Loucy (cell line): ENCODE results near the gene PROX1.

Source experiments
- H2AFZ ChIP-seq: fragments of 200-600 bp; sonication (generic); 2 replicates; pipeline ENCODE4 v1.6.0; 2016; ENCODE audit warnings: antibody characterized with exemption, mild to moderate bottlenecking, low read length, moderate library complexity
- H3F3A ChIP-seq: fragments of 200-600 bp; 2 replicates; pipeline ENCODE4 v1.6.0; 2016; ENCODE audit warnings: antibody characterized with exemption, low read depth, mild to moderate bottlenecking
- H3K27me3 ChIP-seq: fragments of 200-600 bp; sonication (generic); 2 replicates; pipeline ENCODE4 v1.6.1; 2014; ENCODE audit warnings: low read length, mild to moderate bottlenecking; ENCODE audit not compliant: insufficient read depth, poor library complexity, severe bottlenecking
- H3K36me3 ChIP-seq: fragments of 200-600 bp; sonication (generic); 2 replicates; pipeline ENCODE4 v1.6.1; 2016; ENCODE audit warnings: low read length; ENCODE audit not compliant: insufficient read depth
- H3K4me1 ChIP-seq: fragments of 200-600 bp; sonication (generic); 2 replicates; pipeline ENCODE4 v1.5.1; 2014; ENCODE audit warnings: low read length, mild to moderate bottlenecking; ENCODE audit not compliant: insufficient read depth, poor library complexity, severe bottlenecking
- H3K4me2 ChIP-seq: fragments of 200-600 bp; sonication (generic); 2 replicates; pipeline ENCODE4 v1.6.0; 2014; ENCODE audit warnings: antibody characterized with exemption, low read length, low read depth, mild to moderate bottlenecking; ENCODE audit not compliant: poor library complexity, severe bottlenecking
- H3K4me3 ChIP-seq: fragments of 200-600 bp; sonication (generic); 2 replicates; pipeline ENCODE4 v1.5.1; 2014; ENCODE audit warnings: low read length, mild to moderate bottlenecking, mixed read lengths; ENCODE audit not compliant: poor library complexity, severe bottlenecking
- H3K79me2 ChIP-seq: fragments of 200-600 bp; sonication (generic); 2 replicates; pipeline ENCODE4 v1.6.1; 2014; ENCODE audit warnings: low read length; ENCODE audit not compliant: insufficient read depth
- H3K9ac ChIP-seq: fragments of 200-600 bp; sonication (generic); 2 replicates; pipeline ENCODE4 v1.6.0; 2014; ENCODE audit warnings: mild to moderate bottlenecking, low read depth, low read length, moderate library complexity; ENCODE audit not compliant: poor library complexity, severe bottlenecking
- H3K9me2 ChIP-seq: fragments of 200-600 bp; sonication (generic); replicated peaks from 2 replicates; pipeline ENCODE4 v1.6.1; 2016; ENCODE audit warnings: low read depth, low read length, mixed read lengths
- H3K9me3 ChIP-seq: fragments of 200-600 bp; sonication (generic); 2 replicates; pipeline ENCODE4 v1.6.1; 2014; ENCODE audit warnings: mild to moderate bottlenecking, antibody characterized with exemption, low read length, low read depth; ENCODE audit not compliant: insufficient read depth
- H4K20me1 ChIP-seq: fragments of 200-600 bp; sonication (generic); 2 replicates; pipeline ENCODE4 v1.6.0; 2014; ENCODE audit warnings: antibody characterized with exemption, low read length, mild to moderate bottlenecking; ENCODE audit not compliant: insufficient read depth, poor library complexity, severe bottlenecking
- CTCF ChIP-seq: fragments of 200-600 bp; sonication (generic); conservative IDR thresholded peaks from 2 replicates; pipeline ENCODE4 v1.5.1; 2014; ENCODE audit warnings: mild to moderate bottlenecking, antibody characterized with exemption, low read length
- EZH2phosphoT487 ChIP-seq: fragments of 200-600 bp; IDR thresholded peaks from 2 replicates; pipeline ENCODE4 v1.6.1; 2018; ENCODE audit warnings: antibody characterized with exemption, mild to moderate bottlenecking, moderate library complexity, borderline replicate concordance

The PROX1 gene

DNA sequence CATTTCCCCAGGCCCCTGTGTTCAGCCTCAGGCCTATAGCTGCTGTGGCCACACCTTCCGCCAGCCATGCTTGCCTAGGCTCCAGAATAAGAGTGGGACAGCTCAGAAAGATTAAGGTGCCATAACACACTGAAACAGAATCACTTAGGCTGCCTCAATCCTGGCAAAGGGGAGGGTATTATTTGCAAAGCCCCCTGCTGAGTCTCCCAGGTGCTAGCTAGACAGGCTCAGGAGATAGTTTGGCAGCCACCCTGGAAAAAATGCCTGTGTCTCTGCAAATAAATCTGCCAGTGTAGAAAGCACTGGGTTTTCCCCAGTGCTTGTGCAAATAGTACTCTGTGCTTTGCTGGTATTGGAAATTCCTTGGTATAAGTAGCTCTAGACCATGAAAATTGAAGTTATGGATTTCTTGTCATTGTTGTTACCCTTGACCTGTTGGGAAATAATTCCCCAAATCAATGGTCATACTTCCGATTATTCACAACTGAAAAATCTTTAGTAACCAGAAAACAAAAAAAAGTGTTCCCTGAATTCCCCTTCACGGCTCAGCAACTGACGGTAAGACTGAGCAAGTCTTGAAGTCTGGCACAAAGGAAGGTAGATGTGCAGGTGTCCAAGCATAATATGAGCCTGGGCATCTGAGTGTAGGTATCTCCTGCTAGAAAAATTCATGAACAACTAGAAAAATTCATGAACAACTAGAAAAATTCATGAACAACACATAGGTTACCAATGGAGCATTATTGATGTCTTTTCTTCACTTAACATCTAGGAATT, 56.9 kb downstream of the PROX1 start:
- Histone ChIP-seq H2AFZ (no peak overlapping the region), H3K9ac (no peak overlapping the region), H3K9me3 (no peaks in the 10 kb centered on the region), H3K79me2 (no peaks in the 10 kb centered on the region), H3K36me3 (no peaks in the 10 kb centered on the region), H3K27me3 (no peaks in the 10 kb centered on the region), H3K9me2 (no peaks in the 10 kb centered on the region), H3K4me2 (no peak overlapping the region), H4K20me1 (no peaks in the 10 kb centered on the region), H3K4me1 (no peaks in the 10 kb centered on the region), H3K4me3 (no peak overlapping the region), H3F3A (no peaks in the 10 kb centered on the region)
- TF ChIP-seq CTCF, result no peak
- no peak for TF ChIP-seq EZH2phosphoT487

DNA sequence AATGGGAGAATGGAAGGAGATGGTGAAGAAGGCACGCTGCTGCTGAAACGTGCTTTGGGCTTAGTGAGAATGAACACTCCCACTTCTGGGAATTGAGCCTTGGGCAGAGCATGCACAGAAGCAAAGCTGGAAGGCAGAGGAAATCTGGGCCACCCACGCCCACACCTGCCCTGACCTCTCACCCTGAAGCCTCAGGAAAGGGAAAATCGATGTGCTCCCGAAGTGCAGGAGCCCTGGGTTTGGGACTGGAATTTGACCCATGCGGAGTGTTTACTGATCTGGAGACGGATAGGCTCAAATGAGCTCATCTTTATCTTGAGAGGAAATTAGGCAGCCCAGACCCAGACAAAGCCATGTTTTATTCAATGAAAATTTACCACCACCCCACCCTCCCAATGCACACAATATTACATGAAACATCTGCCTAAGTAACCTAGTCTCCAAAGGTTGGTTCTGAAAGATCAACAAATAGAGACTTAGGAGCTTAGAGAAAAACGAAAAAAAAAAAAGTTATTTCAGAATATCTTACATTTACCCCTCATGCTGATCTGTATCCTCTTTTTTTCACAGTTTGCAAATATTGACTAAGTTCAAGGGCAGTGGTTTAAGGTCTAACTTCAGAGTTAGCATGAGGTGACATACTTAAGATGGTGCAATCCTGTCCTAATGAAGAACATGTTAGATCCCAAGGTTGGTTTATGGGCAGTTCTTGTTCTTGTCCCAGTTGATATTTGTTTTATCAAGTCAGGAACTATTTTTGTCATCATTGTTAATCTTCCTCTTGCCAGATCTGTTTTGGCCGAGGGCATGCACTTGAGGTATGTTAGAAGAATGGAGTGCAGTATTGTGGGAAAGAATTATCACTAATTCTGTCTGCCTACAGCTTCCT, 63.0 kb downstream of the PROX1 start:
- Histone ChIP-seq H2AFZ (no peak overlapping the region), H3K9me2 (no peaks in the 10 kb centered on the region), H3K36me3 (no peaks in the 10 kb centered on the region), H3K9ac (no peak overlapping the region), H3F3A (no peaks in the 10 kb centered on the region), H3K79me2 (no peaks in the 10 kb centered on the region), H3K9me3 (no peaks in the 10 kb centered on the region), H3K4me2 (no peak overlapping the region), H4K20me1 (no peaks in the 10 kb centered on the region), H3K4me1 (no peaks in the 10 kb centered on the region), H3K4me3 (no peak overlapping the region), H3K27me3 (no peaks in the 10 kb centered on the region)
- no peak for TF ChIP-seq EZH2phosphoT487
- no peak for TF ChIP-seq CTCF

GRCh38 chr1:214051786-214052185, 64.0 kb downstream of the PROX1 start:
- Histone ChIP-seq H3K4me3 (no peak overlapping the region), H3F3A (no peaks in the 10 kb centered on the region), H3K9me3 (no peaks in the 10 kb centered on the region), H3K9ac (no peak overlapping the region), H3K4me1 (no peaks in the 10 kb centered on the region), H2AFZ (no peak overlapping the region), H3K4me2 (no peak overlapping the region), H3K36me3 (no peaks in the 10 kb centered on the region), H3K9me2 (no peaks in the 10 kb centered on the region), H3K27me3 (no peaks in the 10 kb centered on the region), H3K79me2 (no peaks in the 10 kb centered on the region), H4K20me1 (no peaks in the 10 kb centered on the region)
- TF ChIP-seq EZH2phosphoT487 (no peak), CTCF (no peak)
